Upper lobe of left lung (tissue), 4 donors: ENCODE results near the gene TBXAS1.

Source experiments
- CTCF ChIP-seq, 6 experiments: fragments of 450-650 bp in 4 of 6; fragments of 200-600 bp in 2 of 6; sonication (generic) in 2 of 6; IDR thresholded peaks; one replicate each; pipeline ENCODE4 v1.5.1; 2016 to 2019; ENCODE audit warnings: antibody characterized with exemption in 6 of 6
- EP300 ChIP-seq, 4 donors: sonication (generic); formaldehyde crosslinking; IDR thresholded peaks; one replicate each; pipeline ENCODE4 v1.5.1; 2017; ENCODE audit warnings: antibody characterized with exemption in 4 of 4, control low read depth in 2 of 4
- POLR2A ChIP-seq, 4 donors: fragments of 450-650 bp; IDR thresholded peaks; one replicate each; pipeline ENCODE4 v1.5.1; 2016 to 2017; ENCODE audit warnings: antibody characterized with exemption in 4 of 4, mild to moderate bottlenecking in 2 of 4
- POLR2AphosphoS5 ChIP-seq, 2 donors: sonication (generic); formaldehyde crosslinking; IDR thresholded peaks; one replicate each; pipeline ENCODE4 v1.5.1; 2017; ENCODE audit warnings: antibody characterized with exemption in 2 of 2

GRCh38 chr7:139807009-139807408 is 22.1 kb upstream of the TBXAS1 start:
- TF ChIP-seq CTCF (IDR thresholded peaks at IDR 0.05), result no peak
- TF ChIP-seq POLR2A (IDR thresholded peaks at IDR 0.05), result no peak
- TF ChIP-seq EP300 (IDR thresholded peaks at IDR 0.05), result no peak
- no peak for TF ChIP-seq POLR2AphosphoS5 (IDR thresholded peaks at IDR 0.05)
